B cell (primary cell): ENCODE measurements around the gene ENPP4.

ENCODE experiments used
- EZH2 ChIP-seq: IDR thresholded peaks from 2 replicates; pipeline ENCODE4 v1.6.1; 2012; ENCODE audit warnings: borderline replicate concordance, low read depth, mild to moderate bottlenecking, moderate library complexity, low read length; ENCODE audit not compliant: insufficient read depth, poor library complexity, severe bottlenecking
- TF ChIP-seq, protein P1 (sequence below): fragments of 200-600 bp; IDR thresholded peaks from one replicate; pipeline ENCODE4 v1.8.0; 2022; ENCODE audit warnings: antibody characterized with exemption, mild to moderate bottlenecking

DNA sequence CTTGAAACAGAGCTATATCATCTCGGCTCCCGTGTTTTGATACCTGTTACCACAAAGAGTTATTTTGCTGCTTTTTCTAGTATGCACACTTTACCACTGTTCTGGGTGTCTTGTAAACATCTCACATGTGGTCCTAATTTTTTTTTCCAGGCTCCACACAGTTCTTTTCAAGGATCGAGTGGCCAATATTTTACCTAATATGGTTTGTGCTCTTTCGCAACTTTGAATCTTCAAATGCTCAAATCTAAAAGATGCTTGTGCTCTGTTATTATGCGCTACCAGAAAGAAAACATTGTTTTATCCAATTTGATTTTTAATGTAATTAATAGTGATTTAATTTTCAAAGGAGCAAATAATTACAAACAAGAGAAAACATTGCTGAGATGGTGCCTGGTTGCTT is 30.3 kb downstream of the ENPP4 start:
- TF ChIP-seq, protein P1, sequence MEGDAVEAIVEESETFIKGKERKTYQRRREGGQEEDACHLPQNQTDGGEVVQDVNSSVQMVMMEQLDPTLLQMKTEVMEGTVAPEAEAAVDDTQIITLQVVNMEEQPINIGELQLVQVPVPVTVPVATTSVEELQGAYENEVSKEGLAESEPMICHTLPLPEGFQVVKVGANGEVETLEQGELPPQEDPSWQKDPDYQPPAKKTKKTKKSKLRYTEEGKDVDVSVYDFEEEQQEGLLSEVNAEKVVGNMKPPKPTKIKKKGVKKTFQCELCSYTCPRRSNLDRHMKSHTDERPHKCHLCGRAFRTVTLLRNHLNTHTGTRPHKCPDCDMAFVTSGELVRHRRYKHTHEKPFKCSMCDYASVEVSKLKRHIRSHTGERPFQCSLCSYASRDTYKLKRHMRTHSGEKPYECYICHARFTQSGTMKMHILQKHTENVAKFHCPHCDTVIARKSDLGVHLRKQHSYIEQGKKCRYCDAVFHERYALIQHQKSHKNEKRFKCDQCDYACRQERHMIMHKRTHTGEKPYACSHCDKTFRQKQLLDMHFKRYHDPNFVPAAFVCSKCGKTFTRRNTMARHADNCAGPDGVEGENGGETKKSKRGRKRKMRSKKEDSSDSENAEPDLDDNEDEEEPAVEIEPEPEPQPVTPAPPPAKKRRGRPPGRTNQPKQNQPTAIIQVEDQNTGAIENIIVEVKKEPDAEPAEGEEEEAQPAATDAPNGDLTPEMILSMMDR = no peak
- TF ChIP-seq EZH2 = no peak
